Small intestine (tissue), 7 donors: ENCODE results near the gene CDK19. TPM values are rescaled to one million over a fixed set of nuclear protein-coding genes. Genes with fewer than 3 reads are reported as not detected.

Source experiments
- DNase-seq, 2 donors: peaks; one replicate each; pipeline versions ENCODE4 v3.0.0 to v3.0.0-alpha.2; 2013
- FAIRE-seq: peaks from 2 replicates; lab custom pipeline; 2012; peaks lifted over from hg19 to GRCh38; lab: Jason Lieb, UNC
- H3K27ac ChIP-seq, 3 donors: one replicate each; pipeline ENCODE4 v1.5.1; 2013; ENCODE audit warnings: low read length in 2 of 3, mild to moderate bottlenecking in 2 of 3, control low read depth in 1 of 3, inconsistent platforms in 1 of 3, low read depth in 1 of 3, moderate library complexity in 1 of 3
- H3K27me3 ChIP-seq, 3 donors: one replicate each; pipeline ENCODE4 v1.6.1; 2013; ENCODE audit warnings: low read length in 3 of 3, inconsistent platforms in 1 of 3; ENCODE audit not compliant: control insufficient read depth in 3 of 3, insufficient read depth in 3 of 3
- H3K36me3 ChIP-seq, 3 donors: one replicate each; pipeline ENCODE4 v1.6.1; 2013; ENCODE audit warnings: low read length in 3 of 3, inconsistent platforms in 1 of 3, low read depth in 1 of 3, mild to moderate bottlenecking in 1 of 3, moderate library complexity in 1 of 3; ENCODE audit not compliant: control insufficient read depth in 3 of 3, insufficient read depth in 2 of 3
- H3K4me1 ChIP-seq, 3 donors: one replicate each; pipeline ENCODE4 v1.6.1; 2013; ENCODE audit warnings: low read length in 2 of 3, inconsistent platforms in 1 of 3, low read depth in 1 of 3, mild to moderate bottlenecking in 1 of 3, moderate library complexity in 1 of 3; ENCODE audit not compliant: control insufficient read depth in 3 of 3, insufficient read depth in 2 of 3
- H3K4me3 ChIP-seq, 3 donors: one replicate each; pipeline ENCODE4 v1.5.1; 2013; ENCODE audit warnings: low read length in 3 of 3, control low read depth in 1 of 3, inconsistent platforms in 1 of 3, low read depth in 1 of 3, mild to moderate bottlenecking in 1 of 3, moderate library complexity in 1 of 3
- H3K9me3 ChIP-seq, 2 donors: one replicate each; pipeline ENCODE4 v1.6.1; 2013; ENCODE audit warnings: low read depth in 1 of 2, low read length in 1 of 2; ENCODE audit not compliant: control insufficient read depth in 2 of 2, insufficient read depth in 1 of 2
- WGBS, 3 donors: extraction: QIAGEN DNeasy Blood & Tissue Kit; methylation state at CpG; one replicate each; pipeline ENCODE4 v1.1.7; 2013; 5-methylcytosine and 5-hydroxymethylcytosine counted together
- polyA plus RNA-seq, 4 donors: library from polyadenylated mRNA; stranded (reverse) in 3 of 4; unstranded in 1 of 4; fragments of 200-250 nt in 3 of 4; fragments of 120-200 nt in 1 of 4; gene quantifications; one replicate each; pipeline versions ENCODE4 v1.2.1 to v1.2.3, GENCODE V29; 2013
- donor health status: healthy with polysubstance abuse.
- donor health status: control.
- donor health status: control.
- donor health status: Bipolar disorder and iron deficiency.
- donor health status: healthy.

CDK19 gene
- polyA plus RNA-seq, 4 donors, result 4.3 to 17.4 (median 7.4) TPM

GRCh38 chr6:110562316-110562915 lies 252.9 kb downstream of the CDK19 start:
- 95 to 97% (median 96%) methylated on average over 6 of the region's 6 CpGs for WGBS, 3 donors
- no peak for FAIRE-seq
- DNase-seq, result no peak
- Histone ChIP-seq H3K36me3 (no peaks in the 10 kb centered on the region), H3K9me3 (peaks cover 0 to 13% of the 10 kb centered on the region in 2 donors), H3K4me3 (no peak overlapping the region), H3K27me3 (no peaks in the 10 kb centered on the region), H3K4me1 (peaks cover 0 to 38% (median 0%) of the 10 kb centered on the region in 3 donors), H3K27ac (no peak overlapping the region)

GRCh38 chr6:110561696-110562095 lies 253.6 kb downstream of the CDK19 start:
- no peaks in the 10 kb centered on the region for H3K36me3 ChIP-seq
- H3K4me1 ChIP-seq, result peaks cover 0 to 31% (median 0%) of the 10 kb centered on the region in 3 donors
- H3K4me3 ChIP-seq, result no peak overlapping the region
- H3K9me3 ChIP-seq, result peaks cover 0 to 13% of the 10 kb centered on the region in 2 donors
- no peak for DNase-seq
- FAIRE-seq, result no peak
- H3K27ac ChIP-seq, result no peak overlapping the region
- H3K27me3 ChIP-seq, result no peaks in the 10 kb centered on the region

- H3K4me1 ChIP-seq, result peaks cover 0 to 24% (median 0%) of the 10 kb centered on the region in 3 donors
- DNase-seq, result no peak
- H3K27me3 ChIP-seq, result no peaks in the 10 kb centered on the region
- H3K9me3 ChIP-seq, result peaks cover 0 to 13% of the 10 kb centered on the region in 2 donors
- no peak for FAIRE-seq
- no peak overlapping the region for H3K4me3 ChIP-seq
- 78 to 87% (median 81%) methylated on average over 5 of the region's 5 CpGs for WGBS, 3 donors
- no peak overlapping the region for H3K27ac ChIP-seq
- no peaks in the 10 kb centered on the region for H3K36me3 ChIP-seq
These were observed 254.3 kb downstream of the CDK19 start for GRCh38 chr6:110561008-110561396.

- DNase-seq (peak; percentile 17 to 39), FAIRE-seq (no peak)
- no peak overlapping the region for H3K4me3 ChIP-seq
- H3K9me3 ChIP-seq, result peaks cover 0 to 13% of the 10 kb centered on the region in 2 donors
- no peaks in the 10 kb centered on the region for H3K27me3 ChIP-seq
- 46 to 66% (median 53%) methylated on average over 6 of the region's 6 CpGs for WGBS, 3 donors
- H3K36me3 ChIP-seq, result no peaks in the 10 kb centered on the region
- peak overlapping the region in 1 of 3 donors; percentile 74 for H3K27ac ChIP-seq
- peaks cover 0 to 19% (median 0%) of the 10 kb centered on the region in 3 donors for H3K4me1 ChIP-seq
These were observed 254.8 kb downstream of the CDK19 start for GRCh38 chr6:110560239-110561007.

Other genes with a start within 250 kb of the CDK19 start
- 10 to 100 TPM; 30.4 to 87.6 (median 40.5) TPM for gene AMD1, start 59.3 kb upstream of the CDK19 start, polyA plus RNA-seq
- gene GTF3C6, start 143.2 kb upstream of the CDK19 start, polyA plus RNA-seq, result 10 to 100 TPM; 62.8 to 78.1 (median 76.2) TPM
- gene RPF2, start 166.6 kb upstream of the CDK19 start, polyA plus RNA-seq, result 10 to 100 TPM in 3 of 4 donors, 1 to 10 TPM in 1; 8.5 to 27.2 (median 18.5) TPM